H9 (cell line): ENCODE data around the gene GBE1. TPM values are rescaled to one million over a fixed set of nuclear protein-coding genes. Genes with fewer than 3 reads are reported as not detected.

ENCODE experiments used
- DNase-seq: peaks from one replicate; pipeline ENCODE4 v3.0.0-alpha.2; 2017
- H2AFZ ChIP-seq: one replicate; pipeline ENCODE4 v1.6.1; 2013; ENCODE audit warnings: mild to moderate bottlenecking, low read length, control low read depth, moderate library complexity
- H2AK5ac ChIP-seq: 2 replicates; pipeline ENCODE4 v1.6.1; 2013; ENCODE audit warnings: low read length, control low read depth, mixed read lengths; ENCODE audit not compliant: insufficient read length
- H2BK120ac ChIP-seq: one replicate; pipeline ENCODE4 v1.6.1; 2013; ENCODE audit warnings: low read depth, mild to moderate bottlenecking, low read length, control low read depth, inconsistent platforms; ENCODE audit not compliant: poor library complexity, severe bottlenecking
- H2BK12ac ChIP-seq: 2 replicates; pipeline ENCODE4 v1.6.1; 2013; ENCODE audit warnings: low read length, control low read depth, mixed read lengths, low read depth; ENCODE audit not compliant: insufficient read length
- H2BK15ac ChIP-seq: 2 replicates; pipeline ENCODE4 v1.6.1; 2013; ENCODE audit warnings: low read depth, low read length, control low read depth
- H2BK20ac ChIP-seq: one replicate; pipeline ENCODE4 v1.6.1; 2013; ENCODE audit warnings: low read depth, mild to moderate bottlenecking, low read length, control low read depth, inconsistent platforms; ENCODE audit not compliant: poor library complexity, severe bottlenecking
- H2BK5ac ChIP-seq: 2 replicates; pipeline ENCODE4 v1.6.1; 2013; ENCODE audit warnings: low read length, control low read depth, mixed read lengths; ENCODE audit not compliant: insufficient read length
- H3K14ac ChIP-seq: 2 replicates; pipeline ENCODE4 v1.6.1; 2013; ENCODE audit warnings: low read length, control low read depth; ENCODE audit not compliant: insufficient read depth
- H3K18ac ChIP-seq: 2 replicates; pipeline ENCODE4 v1.6.1; 2013; ENCODE audit warnings: low read depth, mild to moderate bottlenecking, mixed read lengths, low read length, control low read depth; ENCODE audit not compliant: insufficient read length
- H3K23ac ChIP-seq: 2 replicates; pipeline ENCODE4 v1.6.1; 2013; ENCODE audit warnings: low read length, control low read depth, mixed read lengths, low read depth; ENCODE audit not compliant: insufficient read length
- H3K23me2 ChIP-seq: 2 replicates; pipeline ENCODE4 v1.6.1; 2013; ENCODE audit warnings: low read depth, mild to moderate bottlenecking, mixed read lengths, low read length, control low read depth; ENCODE audit not compliant: insufficient read length, poor library complexity, severe bottlenecking
- H3K27ac ChIP-seq: 2 replicates; pipeline ENCODE4 v1.5.1; 2013; ENCODE audit warnings: low read length, control low read depth, mixed read lengths, low read depth; ENCODE audit not compliant: insufficient read length
- H3K27me3 ChIP-seq: 2 replicates; pipeline ENCODE4 v1.6.1; 2013; ENCODE audit warnings: low read length, control low read depth, inconsistent platforms; ENCODE audit not compliant: insufficient read depth
- H3K4ac ChIP-seq: 2 replicates; pipeline ENCODE4 v1.6.1; 2013; ENCODE audit warnings: low read depth, mild to moderate bottlenecking, control low read depth, inconsistent platforms, low read length, moderate library complexity
- H3K4me1 ChIP-seq: 2 replicates; pipeline ENCODE4 v1.6.1; 2013; ENCODE audit warnings: low read length, control low read depth, inconsistent platforms; ENCODE audit not compliant: insufficient read depth
- H3K4me2 ChIP-seq: 2 replicates; pipeline ENCODE4 v1.6.1; 2013; ENCODE audit warnings: low read length, control low read depth, mixed read lengths; ENCODE audit not compliant: insufficient read length, insufficient read depth
- H3K56ac ChIP-seq: 2 replicates; pipeline ENCODE4 v1.6.1; 2013; ENCODE audit warnings: low read depth, mild to moderate bottlenecking, mixed read lengths, low read length, control low read depth; ENCODE audit not compliant: insufficient read length
- H3K79me1 ChIP-seq: 2 replicates; pipeline ENCODE4 v1.6.1; 2013; ENCODE audit warnings: low read depth, mild to moderate bottlenecking, moderate library complexity, low read length, control low read depth, inconsistent platforms; ENCODE audit not compliant: insufficient read depth, poor library complexity, severe bottlenecking
- H3K79me2 ChIP-seq: 2 replicates; pipeline ENCODE4 v1.6.1; 2013; ENCODE audit warnings: low read length, control low read depth, inconsistent platforms; ENCODE audit not compliant: insufficient read depth
- H3K9ac ChIP-seq: 2 replicates; pipeline ENCODE4 v1.6.1; 2013; ENCODE audit warnings: low read length, control low read depth, mixed read lengths; ENCODE audit not compliant: insufficient read length; ENCODE audit errors: extremely low read depth
- H3K9me3 ChIP-seq: one replicate; pipeline ENCODE4 v1.6.1; 2013; ENCODE audit warnings: low read depth, low read length, inconsistent platforms; ENCODE audit not compliant: control insufficient read depth
- H3T11ph ChIP-seq: one replicate; pipeline ENCODE4 v1.6.1; 2013; ENCODE audit warnings: mild to moderate bottlenecking, low read length, control low read depth, inconsistent platforms
- H4K20me1 ChIP-seq: one replicate; pipeline ENCODE4 v1.6.1; 2013; ENCODE audit not compliant: control insufficient read depth, insufficient read length, insufficient read depth
- H4K5ac ChIP-seq: 2 replicates; pipeline ENCODE4 v1.6.1; 2013; ENCODE audit warnings: low read depth, mild to moderate bottlenecking, mixed read lengths, low read length, control low read depth; ENCODE audit not compliant: insufficient read length
- H4K8ac ChIP-seq: replicated peaks from 2 replicates; pipeline ENCODE4 v1.6.1; 2013; ENCODE audit warnings: low read length, control low read depth, mixed read lengths, low read depth; ENCODE audit not compliant: insufficient read length
- H4K91ac ChIP-seq: 2 replicates; pipeline ENCODE4 v1.6.1; 2013; ENCODE audit warnings: low read depth, mild to moderate bottlenecking, moderate library complexity, mixed read lengths, low read length, control low read depth; ENCODE audit not compliant: insufficient read length
- H3K27ac Mint-ChIP-seq, 3 experiments: 2 replicates in 2 of 3; 3 replicates in 1 of 3; pipeline ENCODE4 v1.8.0; 2020 to 2021; ENCODE audit warnings: mixed read lengths in 3 of 3, mild to moderate bottlenecking in 1 of 3, moderate library complexity in 1 of 3
- H3K27me3 Mint-ChIP-seq: 2 replicates; pipeline ENCODE4 v1.8.0; 2021; ENCODE audit warnings: low read depth, mild to moderate bottlenecking, moderate library complexity, mixed read lengths
- H3K36me3 Mint-ChIP-seq, 3 experiments: 2 replicates in 2 of 3; 3 replicates in 1 of 3; pipeline ENCODE4 v1.8.0; 2020 to 2021; ENCODE audit warnings: low read depth in 3 of 3, mixed read lengths in 3 of 3; ENCODE audit not compliant: insufficient read depth in 1 of 3
- H3K4me1 Mint-ChIP-seq, 2 experiments: 2 replicates each; pipeline ENCODE4 v1.8.0; 2020; ENCODE audit warnings: mixed read lengths in 2 of 2
- H3K4me3 Mint-ChIP-seq, 2 experiments: 2 replicates in 1 of 2; 3 replicates in 1 of 2; pipeline ENCODE4 v1.8.0; 2020 to 2021; ENCODE audit warnings: mild to moderate bottlenecking in 2 of 2, mixed read lengths in 2 of 2, moderate library complexity in 1 of 2
- H3K9me3 Mint-ChIP-seq, 2 experiments: 2 replicates in 1 of 2; 3 replicates in 1 of 2; pipeline ENCODE4 v1.8.0; 2020; ENCODE audit warnings: mild to moderate bottlenecking in 2 of 2, mixed read lengths in 2 of 2, moderate library complexity in 1 of 2
- CTCF ChIP-seq: fragments of 200-600 bp; sonication (generic); conservative IDR thresholded peaks from 3 replicates; pipeline ENCODE4 v1.8.0; 2021; ENCODE audit warnings: antibody characterized with exemption, mild to moderate bottlenecking
- total RNA-seq: library from RNA; stranded (reverse); gene quantifications from 2 replicates; pipeline ENCODE4 v1.2.1, GENCODE V29; 2021

The GBE1 gene
- total RNA-seq, 1 experiment from 2014 or later: 13.8 TPM

DNA sequence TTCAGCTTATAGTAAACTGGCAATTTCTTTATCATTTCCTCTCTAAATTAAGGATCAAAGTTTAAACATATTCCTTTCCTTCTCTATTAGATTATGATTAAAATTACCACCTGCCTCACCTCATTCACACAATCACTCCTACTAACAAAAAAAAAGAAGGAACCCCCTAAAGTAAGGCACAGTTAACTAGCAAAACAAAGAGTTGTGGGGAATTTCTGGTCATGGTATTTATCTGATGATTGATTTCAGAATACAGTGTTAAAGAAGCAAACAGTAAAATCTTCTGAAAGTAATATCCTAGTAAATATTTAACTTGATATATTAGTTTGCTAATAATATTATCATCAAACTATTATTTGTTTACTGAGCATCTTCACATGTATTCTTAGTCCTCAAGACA lies 8.8 kb downstream of the GBE1 start:
- Histone ChIP-seq H4K5ac (no peak overlapping the region), H3K79me1 (no peaks in the 10 kb centered on the region), H3T11ph (no peak overlapping the region), H4K8ac (no peak overlapping the region), H2BK20ac (no peak overlapping the region), H3K4me1 (no peaks in the 10 kb centered on the region), H3K56ac (no peak overlapping the region), H3K14ac (no peak overlapping the region), H3K4ac (no peak overlapping the region), H2BK5ac (no peak overlapping the region), H3K9me3 (no peaks in the 10 kb centered on the region), H3K9ac (no peak overlapping the region), H3K4me2 (no peak overlapping the region), H4K20me1 (no peaks in the 10 kb centered on the region), H4K91ac (no peak overlapping the region), H3K27ac (no peak overlapping the region), H2BK15ac (no peak overlapping the region), H2BK12ac (no peak overlapping the region), H3K27me3 (no peaks in the 10 kb centered on the region), H2AK5ac (no peak overlapping the region), H3K18ac (no peak overlapping the region), H3K23me2 (no peaks in the 10 kb centered on the region), H2BK120ac (no peak overlapping the region), H2AFZ (no peak overlapping the region), H3K79me2 (no peaks in the 10 kb centered on the region), H3K23ac (no peak overlapping the region)
- H3K4me1 Mint-ChIP-seq: peaks cover 6 to 9% of the 10 kb centered on the region in 2 experiments; a peak in 2 of 4 replicates
- TF ChIP-seq CTCF: no peak
- no peak overlapping the region for H3K4me3 Mint-ChIP-seq
- peaks cover 2 to 19% (median 8%) of the 10 kb centered on the region in 3 experiments; a peak in 5 of 7 replicates for H3K36me3 Mint-ChIP-seq
- no peak for DNase-seq
- H3K9me3 Mint-ChIP-seq: peaks cover 9 to 10% of the 10 kb centered on the region in 2 experiments; a peak in 4 of 5 replicates
- H3K27me3 Mint-ChIP-seq: no peaks in the 10 kb centered on the region; the same call in 1 of the 2 replicates
- no peak overlapping the region for H3K27ac Mint-ChIP-seq
